HepG2 (cell line): ENCODE measurements around the gene FAM83G. TPM values are rescaled to one million over a fixed set of nuclear protein-coding genes. Genes with fewer than 3 reads are reported as not detected.

Source experiments
- ATAC-seq: fragments of 200-7000 bp; cut with Tn5 transposase; 3 replicates; pipeline ENCODE4 v1.9.1; 2020; ENCODE audit warnings: mild to moderate bottlenecking, moderate library complexity
- BruUV-seq: library from RNA; stranded (reverse); fragments of 400-500 nt; replicated peaks from 2 replicates; lab custom pipeline; 2021; lab: Mats Ljungman, UMichigan
- CTCF ChIA-PET: fragments of 300-600 bp; formaldehyde crosslinking; extraction: SDS; loops from one replicate; lab custom pipeline; 2021; ENCODE audit warnings: low total read pairs, inconsistent platforms, low intra/inter-chr PET ratio; lab: Yijun Ruan, JAX
- POLR2A ChIA-PET: fragments of 350-600 bp; sonication (Branson Sonifier 250); formaldehyde crosslinking; loops from one replicate; lab custom pipeline; 2020; ENCODE audit warnings: antibody characterized with exemption, inconsistent platforms; lab: Yijun Ruan, JAX
- DNase-seq: peaks from one replicate; pipeline ENCODE4 v3.0.0-alpha.2; 2015; ENCODE audit warnings: low spot score
- FAIRE-seq: peaks from 3 replicates; lab custom pipeline; 2011; peaks lifted over from hg19 to GRCh38; lab: Jason Lieb, UNC
- H2AFZ ChIP-seq: one replicate; pipeline ENCODE4 v1.6.1; 2011; ENCODE audit warnings: low read length, inconsistent platforms
- H3K27ac ChIP-seq: fragments of 300-600 bp; 3 replicates; pipeline ENCODE4 v1.8.0; 2011; ENCODE audit warnings: mixed run types, mild to moderate bottlenecking, mixed read lengths, low read length, inconsistent platforms; ENCODE audit not compliant: insufficient read depth; ENCODE audit errors: extremely low read length
- H3K27me3 ChIP-seq, 2 experiments: fragments of 200-600 bp in 1 of 2; 2 replicates in 1 of 2; 3 replicates in 1 of 2; pipeline versions ENCODE4 v1.6.0 to v1.8.0; 2011; ENCODE audit warnings: low read length in 2 of 2, mild to moderate bottlenecking in 2 of 2, moderate library complexity in 2 of 2, inconsistent platforms in 1 of 2; ENCODE audit not compliant: insufficient read depth in 2 of 2, control insufficient read depth in 1 of 2
- H3K36me3 ChIP-seq, 2 experiments: fragments of 200-600 bp in 1 of 2; replicated peaks in 1 of 2; 2 replicates in 1 of 2; 3 replicates in 1 of 2; pipeline versions ENCODE4 v1.5.1 to v1.8.0; 2011; ENCODE audit warnings: low read length in 2 of 2, inconsistent platforms in 1 of 2; ENCODE audit not compliant: insufficient read depth in 2 of 2, control insufficient read depth in 1 of 2
- H3K4me1 ChIP-seq: 2 replicates; pipeline ENCODE4 v1.5.1; 2012; ENCODE audit warnings: low read length, inconsistent platforms; ENCODE audit not compliant: insufficient read depth
- H3K4me2 ChIP-seq: 2 replicates; pipeline ENCODE4 v1.6.0; 2011; ENCODE audit warnings: low read depth, low read length, inconsistent platforms
- H3K4me3 ChIP-seq, 3 experiments: fragments of 200-600 bp in 1 of 3; sonication (generic), shearing (Covaris generic) in 1 of 3; replicated peaks in 1 of 3; 2 replicates each; pipeline ENCODE4 v1.5.1; 2011 to 2016; ENCODE audit warnings: low read length in 3 of 3, inconsistent platforms in 2 of 3, low read depth in 2 of 3, mild to moderate bottlenecking in 2 of 3, control low read depth in 1 of 3, mixed read lengths in 1 of 3; ENCODE audit not compliant: insufficient read depth in 1 of 3
- H3K79me2 ChIP-seq: one replicate; pipeline ENCODE4 v1.6.1; 2011; ENCODE audit warnings: low read length, inconsistent platforms; ENCODE audit not compliant: insufficient read depth
- H3K9ac ChIP-seq: 2 replicates; pipeline ENCODE4 v1.6.0; 2011; ENCODE audit warnings: mild to moderate bottlenecking, low read depth, low read length, inconsistent platforms; ENCODE audit not compliant: insufficient read depth
- H3K9me3 ChIP-seq: 2 replicates; pipeline ENCODE4 v1.5.1; 2012; ENCODE audit warnings: mild to moderate bottlenecking, low read length
- H4K20me1 ChIP-seq: 2 replicates; pipeline ENCODE4 v1.6.0; 2011; ENCODE audit warnings: inconsistent platforms, mild to moderate bottlenecking, low read length, moderate library complexity; ENCODE audit not compliant: insufficient read depth
- FOXA1 ChIP-seq, 2 experiments: fragments of 450-650 bp in 1 of 2; sonication (generic) in 1 of 2; formaldehyde crosslinking in 1 of 2; IDR thresholded peaks; 2 replicates each; pipeline versions ENCODE4 v1.4.0 to v1.6.1; 2016 to 2020; ENCODE audit warnings: missing genetic modification reagents in 1 of 2
- MAFF ChIP-seq: IDR thresholded peaks from 2 replicates; pipeline ENCODE4 v1.6.1; 2011; ENCODE audit warnings: low read depth, low read length, improper control_type of control experiment
- MAFK ChIP-seq, 2 experiments: IDR thresholded peaks in 1 of 2; conservative IDR thresholded peaks in 1 of 2; 2 replicates each; pipeline ENCODE4 v1.6.1; 2011; ENCODE audit warnings: improper control_type of control experiment in 2 of 2, low read length in 2 of 2
- POLR2AphosphoS5 ChIP-seq: IDR thresholded peaks from 2 replicates; pipeline ENCODE4 v1.6.1; 2012; ENCODE audit warnings: low read depth, low read length
- ZMYM3 ChIP-seq: sonication (generic); formaldehyde crosslinking; IDR thresholded peaks from 2 replicates; pipeline ENCODE4 v1.5.1; 2020; ENCODE audit warnings: mild to moderate bottlenecking, missing genetic modification reagents
- ZNF674 ChIP-seq: sonication (generic); formaldehyde crosslinking; IDR thresholded peaks from 2 replicates; pipeline ENCODE4 v1.5.0; 2020; ENCODE audit warnings: low read depth, mild to moderate bottlenecking, missing genetic modification reagents
- ZNF768 ChIP-seq: sonication (generic); formaldehyde crosslinking; IDR thresholded peaks from 2 replicates; pipeline ENCODE4 v1.4.0; 2020; ENCODE audit warnings: missing genetic modification reagents
- WGBS: methylation state at CpG from one replicate; pipeline ENCODE4 v1.1.6; 2017; ENCODE audit warnings: low lambda C conversion rate; 5-methylcytosine and 5-hydroxymethylcytosine counted together
- in situ Hi-C: cut with HindIII; loops from 2 replicates; pipeline ENCODE4 v1.10.0; 2017; ENCODE audit warnings: low pct_unique_long_range_greater_than_20kb; ENCODE audit not compliant: extremely low pct_ligation_motif_present
- intact Hi-C: fragments of 100-400 bp; cut with micrococcal nuclease; formaldehyde crosslinking; loops from one replicate; pipeline ENCODE4 v1.10.0; 2022; ENCODE audit not compliant: unreplicated experiment
- polyA plus RNA-seq, 8 experiments: library from polyadenylated mRNA; depleted of rRNA in 3 of 8; stranded (reverse) in 7 of 8; unstranded in 1 of 8; fragments of >200 nt; fragmentation: Illumina TruSeq in 4 of 8; extraction: Trizol in 4 of 8; gene quantifications; 2 replicates each; pipeline versions ENCODE4 v1.2.1 to v1.2.3, GENCODE V29; 2011 to 2016; ENCODE audit warnings: low read depth in 4 of 8, missing spikeins in 1 of 8, mixed read lengths in 1 of 8; ENCODE audit not compliant: insufficient read depth in 1 of 8
- total RNA-seq, 5 experiments: library from RNA; depleted of rRNA; stranded (reverse); fragments of >200 nt; fragmentation: Illumina TruSeq; extraction: Trizol; gene quantifications; 2 replicates each; pipeline ENCODE4 v1.2.3, GENCODE V29; 2016; ENCODE audit warnings: low read depth in 1 of 5

FAM83G gene
- total and polyA plus RNA-seq, 2 of the 13 experiments (the other 11 are each of a cell fraction or from before 2014, with no cell fraction given), result 13.7 to 18.6 TPM

GRCh38 chr17:19014628-19015215 lies 10.2 kb upstream of the FAM83G start:
- Histone ChIP-seq H3K9ac (no peak overlapping the region), H2AFZ (no peak overlapping the region), H3K4me3 (no peak overlapping the region), H3K4me2 (no peak overlapping the region), H3K36me3 (no peaks in the 10 kb centered on the region), H3K27me3 (peaks cover 6 to 32% of the 10 kb centered on the region in 2 experiments; a peak in 3 of 5 replicates), H3K79me2 (no peaks in the 10 kb centered on the region), H3K9me3 (no peaks in the 10 kb centered on the region), H3K27ac (no peak overlapping the region), H4K20me1 (no peaks in the 10 kb centered on the region), H3K4me1 (peaks cover 81% of the 10 kb centered on the region)
- TF ChIP-seq ZNF674 (CRISPR knock-in tag), result no peak
- 0 out of 2 replicates have a peak, but pooled peaks have one; percentile 9 for TF ChIP-seq MAFF
- TF ChIP-seq MAFK (conservative IDR thresholded peaks at IDR 0.05 in 1 of 2, IDR thresholded peaks at IDR 0.05 in 1 of 2; ENCODE audit: low read length in 2 of 2), result peak; percentile 13 to 29; a peak in 2 of 4 replicates
- TF ChIP-seq FOXA1 (IDR thresholded peaks at IDR 0.05), result no peak
- no peak for TF ChIP-seq FOXA1 (CRISPR knock-in tag; IDR thresholded peaks at IDR 0.05)
- no peak for FAIRE-seq
- 73% methylated on average over 29 of the region's 29 CpGs for WGBS
- in situ Hi-C loops (no loop called here), intact Hi-C loops (no loop called here)
- no peak for DNase-seq
- no peak for ATAC-seq
- ChIA-PET POLR2A (interaction anchor here (1.2 to 2.6 kb wide), 3 partner anchors 7 to 10 kb away, joined by 4 to 10 read pairs (median 5); partner anchors contain the start of gene FAM83G), CTCF (no interaction called here)
- no TSS peak for BruUV-seq

DNA sequence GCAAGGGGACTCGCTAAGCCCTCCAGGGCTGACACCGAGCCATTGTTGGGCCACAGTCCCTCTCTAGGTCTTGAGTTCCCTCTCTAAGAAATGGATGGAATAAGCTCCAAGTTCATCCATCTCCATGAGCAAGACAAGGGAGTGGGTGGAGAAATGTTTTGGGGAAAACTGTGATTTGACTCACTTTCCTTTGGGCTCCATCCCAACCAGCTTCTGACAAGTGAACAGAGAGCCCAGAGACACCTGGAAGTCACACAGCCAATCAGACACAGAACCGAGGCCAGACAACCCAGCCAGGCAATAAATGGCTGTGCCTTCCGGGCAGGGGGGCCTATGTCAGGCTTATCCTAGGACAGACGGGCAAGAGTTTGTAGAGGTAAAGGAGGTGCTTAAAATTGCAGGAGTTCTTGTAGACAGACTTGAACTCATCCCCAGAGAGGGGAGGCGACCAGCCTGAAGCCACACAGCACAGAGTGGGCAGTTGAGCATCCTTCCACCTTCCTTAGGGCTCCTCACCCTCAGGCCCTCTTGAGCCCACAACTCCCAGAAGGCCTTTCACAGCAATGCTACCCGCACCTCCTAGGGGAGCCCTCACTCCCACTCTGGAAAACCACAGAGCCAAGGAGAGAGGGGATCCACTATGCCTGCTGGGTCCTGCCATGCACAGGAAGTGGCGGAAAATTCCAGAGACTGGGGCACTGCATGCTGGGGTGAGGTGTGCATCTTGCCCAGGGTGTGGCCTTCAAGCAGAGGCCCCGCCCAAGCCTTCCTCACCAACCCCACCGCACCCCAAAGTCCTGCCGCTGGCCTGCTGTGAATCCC lies 9.5 kb upstream of the FAM83G start:
- no peak for FAIRE-seq
- peaks cover 6 to 29% of the 10 kb centered on the region in 2 experiments; a peak in 3 of 5 replicates for H3K27me3 ChIP-seq
- H3K4me2 ChIP-seq, result no peak overlapping the region
- DNase-seq, result no peak
- intact Hi-C loops, result no loop called here
- H2AFZ ChIP-seq, result no peak overlapping the region
- no peaks in the 10 kb centered on the region for H4K20me1 ChIP-seq
- no peak overlapping the region for H3K27ac ChIP-seq
- TF ChIP-seq POLR2AphosphoS5 (no peak), ZMYM3 (CRISPR knock-in tag) (0 out of 2 replicates have a peak, but pooled peaks have one; percentile 17), ZNF768 (peak; percentile 89)
- H3K4me1 ChIP-seq, result peaks cover 81% of the 10 kb centered on the region
- H3K4me3 ChIP-seq, result no peak overlapping the region
- no peaks in the 10 kb centered on the region for H3K79me2 ChIP-seq
- in situ Hi-C loops, result no loop called here
- CTCF ChIA-PET, result no interaction called here
- BruUV-seq, result no TSS peak
- H3K9me3 ChIP-seq, result no peaks in the 10 kb centered on the region
- WGBS, result 71% methylated on average over 6 of the region's 11 CpGs
- no peak overlapping the region for H3K9ac ChIP-seq
- no peak for ATAC-seq
- no peaks in the 10 kb centered on the region for H3K36me3 ChIP-seq
- POLR2A ChIA-PET, result interaction anchor here (1.6 to 2.6 kb wide), 2 partner anchors 8 to 10 kb away, joined by 5 to 10 read pairs; partner anchors contain the start of gene FAM83G
